ENCODE results near the gene PDE4D. TPM values are rescaled to one million over a fixed set of nuclear protein-coding genes. Genes with fewer than 3 reads are reported as not detected.

Gene PDE4D
- total RNA-seq, 2 experiments from 2014 or later, result 0.50 to 0.51 TPM

DNA sequence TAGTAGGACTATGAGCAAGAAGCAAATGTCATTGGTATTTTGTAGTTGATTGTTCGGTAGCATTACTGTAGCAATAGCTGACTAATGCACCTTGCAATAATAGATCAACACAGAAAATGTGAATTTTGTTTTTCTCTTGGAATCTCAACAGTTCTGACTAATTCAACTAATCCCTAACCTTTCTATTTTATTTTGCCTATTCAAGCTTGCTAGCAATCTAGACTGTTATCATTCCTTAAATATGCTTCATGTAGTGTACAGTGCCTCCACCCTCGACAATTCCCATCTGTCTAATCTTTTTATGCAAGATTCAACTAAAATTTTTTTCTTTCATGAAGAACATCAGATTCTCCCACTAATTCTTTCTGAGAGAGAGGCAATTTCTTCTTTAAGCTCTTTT, 570.6 kb downstream of the PDE4D start:
- no peaks in the 10 kb centered on the region for H4K20me1 ChIP-seq (ENCODE audit: insufficient read depth, low read length)
- H3K4me1 ChIP-seq (ENCODE audit: insufficient read depth, low read length, poor library complexity, severe bottlenecking), result no peaks in the 10 kb centered on the region
- BruUV-seq (replicated peaks), result no TSS peak
- H3K79me2 ChIP-seq (ENCODE audit: insufficient read depth, low read depth, low read length), result no peaks in the 10 kb centered on the region
- H3K4me3 ChIP-seq (ENCODE audit: low read depth, low read length, poor library complexity, severe bottlenecking), result no peak overlapping the region
- ChIA-PET CTCF (ENCODE audit: unreplicated experiment) (no interaction called here), POLR2A (no interaction called here)
- no peak overlapping the region for H3K4me2 ChIP-seq (ENCODE audit: low read length)
- intact Hi-C loops (cut with micrococcal nuclease; ENCODE audit: unreplicated experiment), result no loop called here
- H3K9me3 ChIP-seq (ENCODE audit: low read length), result no peaks in the 10 kb centered on the region
- no peak for DNase-seq (ENCODE audit: low spot score)
- no peaks in the 10 kb centered on the region for H3K36me3 ChIP-seq (ENCODE audit: insufficient read depth, low read length)
- H3K27ac ChIP-seq (ENCODE audit: low read depth, low read length, poor library complexity, severe bottlenecking), result no peak overlapping the region
- no peaks in the 10 kb centered on the region for H3K9me2 ChIP-seq (ENCODE audit: insufficient read depth, low read length)
- no peak for TF ChIP-seq EZH2phosphoT487 (IDR thresholded peaks at IDR 0.05; ENCODE audit: borderline replicate concordance, low read depth, low read length)
- TF ChIP-seq, protein P1, sequence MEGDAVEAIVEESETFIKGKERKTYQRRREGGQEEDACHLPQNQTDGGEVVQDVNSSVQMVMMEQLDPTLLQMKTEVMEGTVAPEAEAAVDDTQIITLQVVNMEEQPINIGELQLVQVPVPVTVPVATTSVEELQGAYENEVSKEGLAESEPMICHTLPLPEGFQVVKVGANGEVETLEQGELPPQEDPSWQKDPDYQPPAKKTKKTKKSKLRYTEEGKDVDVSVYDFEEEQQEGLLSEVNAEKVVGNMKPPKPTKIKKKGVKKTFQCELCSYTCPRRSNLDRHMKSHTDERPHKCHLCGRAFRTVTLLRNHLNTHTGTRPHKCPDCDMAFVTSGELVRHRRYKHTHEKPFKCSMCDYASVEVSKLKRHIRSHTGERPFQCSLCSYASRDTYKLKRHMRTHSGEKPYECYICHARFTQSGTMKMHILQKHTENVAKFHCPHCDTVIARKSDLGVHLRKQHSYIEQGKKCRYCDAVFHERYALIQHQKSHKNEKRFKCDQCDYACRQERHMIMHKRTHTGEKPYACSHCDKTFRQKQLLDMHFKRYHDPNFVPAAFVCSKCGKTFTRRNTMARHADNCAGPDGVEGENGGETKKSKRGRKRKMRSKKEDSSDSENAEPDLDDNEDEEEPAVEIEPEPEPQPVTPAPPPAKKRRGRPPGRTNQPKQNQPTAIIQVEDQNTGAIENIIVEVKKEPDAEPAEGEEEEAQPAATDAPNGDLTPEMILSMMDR (conservative IDR thresholded peaks at IDR 0.05; ENCODE audit: low read length), result no peak
- H2AFZ ChIP-seq (ENCODE audit: low read length), result no peak overlapping the region

DNA sequence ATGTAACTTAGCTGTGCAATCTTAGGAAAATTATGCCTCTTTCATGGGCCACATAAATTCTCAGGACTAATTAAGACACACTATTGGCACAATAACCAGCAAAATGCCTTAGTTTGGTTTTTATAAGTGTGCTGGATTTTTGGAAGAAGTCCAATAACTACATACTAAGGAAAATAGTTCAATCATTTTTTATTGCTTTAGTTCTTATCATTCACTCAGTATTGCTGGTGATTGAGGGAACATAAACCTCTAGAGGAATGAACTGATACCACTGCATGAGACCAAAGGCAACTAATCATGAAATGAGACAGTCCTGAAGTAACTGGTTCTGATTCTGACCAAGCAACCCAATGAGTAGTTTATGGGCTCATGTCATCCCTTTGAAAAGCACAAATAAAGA, 571.5 kb downstream of the PDE4D start:
- CTCF ChIA-PET (ENCODE audit: unreplicated experiment), result no interaction called here
- H4K20me1 ChIP-seq (ENCODE audit: insufficient read depth, low read length), result no peaks in the 10 kb centered on the region
- no peaks in the 10 kb centered on the region for H3K9me3 ChIP-seq (ENCODE audit: low read length)
- H3K36me3 ChIP-seq (ENCODE audit: insufficient read depth, low read length), result no peaks in the 10 kb centered on the region
- no peak overlapping the region for H3K4me3 ChIP-seq (ENCODE audit: low read depth, low read length, poor library complexity, severe bottlenecking)
- H2AFZ ChIP-seq (ENCODE audit: low read length), result no peak overlapping the region
- intact Hi-C loops (cut with micrococcal nuclease; ENCODE audit: unreplicated experiment), result no loop called here
- POLR2A ChIA-PET, result no interaction called here
- DNase-seq (ENCODE audit: low spot score), result no peak
- TF ChIP-seq, protein P1 (conservative IDR thresholded peaks at IDR 0.05; ENCODE audit: low read length), result no peak
- no peak for TF ChIP-seq EZH2phosphoT487 (IDR thresholded peaks at IDR 0.05; ENCODE audit: borderline replicate concordance, low read depth, low read length)
- H3K79me2 ChIP-seq (ENCODE audit: insufficient read depth, low read depth, low read length), result no peaks in the 10 kb centered on the region
- no peaks in the 10 kb centered on the region for H3K9me2 ChIP-seq (ENCODE audit: insufficient read depth, low read length)
- H3K4me2 ChIP-seq (ENCODE audit: low read length), result no peak overlapping the region
- BruUV-seq (replicated peaks), result no TSS peak
- H3K4me1 ChIP-seq (ENCODE audit: insufficient read depth, low read length, poor library complexity, severe bottlenecking), result no peaks in the 10 kb centered on the region
- no peak overlapping the region for H3K27ac ChIP-seq (ENCODE audit: low read depth, low read length, poor library complexity, severe bottlenecking)

DNA sequence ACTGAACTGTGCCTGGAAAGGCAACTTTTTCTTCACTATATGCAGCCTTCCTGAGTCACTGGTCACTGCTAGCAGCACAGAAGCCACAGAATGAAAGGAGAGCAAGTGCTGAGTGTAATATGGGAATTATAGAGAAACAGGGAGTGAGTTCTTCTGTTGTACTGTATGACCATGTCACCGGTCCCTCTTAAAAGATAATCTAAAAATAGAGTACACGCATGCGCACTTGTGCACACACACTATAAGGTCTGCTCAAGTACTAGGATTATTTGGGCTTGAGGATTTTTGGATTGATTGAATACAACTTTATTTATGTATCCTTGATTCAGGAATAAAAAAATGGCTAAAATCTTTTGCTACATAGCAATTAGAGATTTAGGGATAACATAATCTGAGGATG, 571.9 kb downstream of the PDE4D start:
- Histone ChIP-seq H3K4me3 (ENCODE audit: low read depth, low read length, poor library complexity, severe bottlenecking) (no peak overlapping the region), H3K27ac (ENCODE audit: low read depth, low read length, poor library complexity, severe bottlenecking) (no peak overlapping the region), H3K79me2 (ENCODE audit: insufficient read depth, low read depth, low read length) (no peaks in the 10 kb centered on the region), H2AFZ (ENCODE audit: low read length) (no peak overlapping the region), H3K4me1 (ENCODE audit: insufficient read depth, low read length, poor library complexity, severe bottlenecking) (no peaks in the 10 kb centered on the region), H3K9me2 (ENCODE audit: insufficient read depth, low read length) (no peaks in the 10 kb centered on the region), H3K9me3 (ENCODE audit: low read length) (no peaks in the 10 kb centered on the region), H4K20me1 (ENCODE audit: insufficient read depth, low read length) (no peaks in the 10 kb centered on the region), H3K4me2 (ENCODE audit: low read length) (no peak overlapping the region), H3K36me3 (ENCODE audit: insufficient read depth, low read length) (no peaks in the 10 kb centered on the region)
- POLR2A ChIA-PET, result no interaction called here
- TF ChIP-seq EZH2phosphoT487 (IDR thresholded peaks at IDR 0.05; ENCODE audit: borderline replicate concordance, low read depth, low read length), result no peak
- TF ChIP-seq, protein P1 (conservative IDR thresholded peaks at IDR 0.05; ENCODE audit: low read length), result no peak
- no peak for DNase-seq (ENCODE audit: low spot score)
- no TSS peak for BruUV-seq (replicated peaks)
- CTCF ChIA-PET (ENCODE audit: unreplicated experiment), result no interaction called here
- intact Hi-C loops (cut with micrococcal nuclease; ENCODE audit: unreplicated experiment), result no loop called here
